NCI-H1436 treated with DMSO at 0.1 percent for 48 hours (cell line): ENCODE measurements around the gene FAM110A.
"Not testable (repeated sequence)": the region's sequence is repeated elsewhere in the genome, so short reads cannot be mapped to it uniquely, and the experiment has no call there.

Experiments
- DNase-seq: peaks from one replicate; lab custom pipeline; 2025; lab: John Stamatoyannopoulos, UW

FAM110A gene

GRCh38 chr20:873875-874607 lies 40.5 kb downstream of the FAM110A start:
- DNase-seq, result no peak

- DNase-seq, result no peak
Observed at GRCh38 chr20:875115-875514, 41.6 kb downstream of the FAM110A start.

- no peak for DNase-seq
Observed at GRCh38 chr20:877814-878213, 44.3 kb downstream of the FAM110A start.

- DNase-seq, result no peak
Observed at GRCh38 chr20:878511-879307, 45.2 kb downstream of the FAM110A start.

GRCh38 chr20:879626-880025 lies 46.1 kb downstream of the FAM110A start:
- DNase-seq, result no peak

GRCh38 chr20:881051-881782 lies 47.7 kb downstream of the FAM110A start:
- no peak for DNase-seq

GRCh38 chr20:881783-882144 lies 48.2 kb downstream of the FAM110A start:
- no peak for DNase-seq

GRCh38 chr20:884983-885952 lies 51.8 kb downstream of the FAM110A start:
- peak; percentile 25 for DNase-seq

GRCh38 chr20:887137-887536 lies 53.6 kb downstream of the FAM110A start:
- no peak for DNase-seq

- DNase-seq, result no peak
Observed at GRCh38 chr20:888057-888456, 54.5 kb downstream of the FAM110A start.

GRCh38 chr20:889106-889505 lies 55.6 kb downstream of the FAM110A start:
- DNase-seq, result no peak

- DNase-seq, result no peak
Observed at GRCh38 chr20:889932-890463, 56.5 kb downstream of the FAM110A start.

- DNase-seq, result no peak
Observed at GRCh38 chr20:890666-891057, 57.1 kb downstream of the FAM110A start.

- no peak for DNase-seq
Observed at GRCh38 chr20:891058-891705, 57.7 kb downstream of the FAM110A start.

GRCh38 chr20:891706-892080 lies 58.2 kb downstream of the FAM110A start:
- no peak for DNase-seq

- DNase-seq, result not testable (repeated sequence)
Observed at GRCh38 chr20:892371-892770, 58.9 kb downstream of the FAM110A start.
